Muscle of leg (tissue), 11 donors: ENCODE measurements around the gene ALOX15B. TPM values are rescaled to one million over a fixed set of nuclear protein-coding genes. Genes with fewer than 3 reads are reported as not detected.
"Not testable (repeated sequence)": the region's sequence is repeated elsewhere in the genome, so short reads cannot be mapped to it uniquely, and the experiment has no call there.

Experiments used
- DNase-seq: peaks from one replicate; pipeline ENCODE4 v3.0.0; 2013
- H3K27ac ChIP-seq: one replicate; pipeline ENCODE4 v1.5.1; 2013; ENCODE audit warnings: mild to moderate bottlenecking, low read length, control low read depth
- H3K27me3 ChIP-seq: one replicate; pipeline ENCODE4 v1.6.1; 2013; ENCODE audit warnings: low read length; ENCODE audit not compliant: control insufficient read depth, insufficient read depth
- H3K36me3 ChIP-seq: one replicate; pipeline ENCODE4 v1.6.1; 2013; ENCODE audit warnings: low read length; ENCODE audit not compliant: control insufficient read depth, insufficient read depth
- H3K4me1 ChIP-seq: one replicate; pipeline ENCODE4 v1.6.1; 2013; ENCODE audit warnings: low read length; ENCODE audit not compliant: control insufficient read depth, insufficient read depth
- H3K4me3 ChIP-seq: one replicate; pipeline ENCODE4 v1.5.1; 2013; ENCODE audit warnings: low read length, control low read depth
- H3K9me3 ChIP-seq: replicated peaks from 2 replicates; pipeline ENCODE4 v1.6.1; 2013; ENCODE audit warnings: low read depth, low read length; ENCODE audit not compliant: control insufficient read depth
- WGBS: methylation state at CpG from one replicate; pipeline ENCODE4 v1.1.5; 2013; ENCODE audit warnings: missing lambda C conversion rate; ENCODE audit not compliant: insufficient coverage; 5-methylcytosine and 5-hydroxymethylcytosine counted together
- polyA plus RNA-seq, 8 donors: library from polyadenylated mRNA; unstranded; fragments of 120-200 nt; gene quantifications; one replicate each; pipeline versions ENCODE4 v1.2.1 to v1.2.3, GENCODE V29; 2013; ENCODE audit warnings: inconsistent platforms in 1 of 8, low replicate concordance in 1 of 8; ENCODE audit not compliant: insufficient read length in 8 of 8, insufficient read depth in 1 of 8
- total RNA-seq: library from RNA; stranded (reverse); fragments of 120-200 nt; gene quantifications from one replicate; pipeline ENCODE4 v1.2.4, GENCODE V29; 2013

ALOX15B gene
- total and polyA plus RNA-seq, 9 donors = 0.05 to 0.59 (median 0.31) TPM

GRCh38 chr17:8072341-8072728 is 33.5 kb downstream of the ALOX15B start:
- Histone ChIP-seq H3K9me3 (no peaks in the 10 kb centered on the region), H3K36me3 (no peaks in the 10 kb centered on the region), H3K27me3 (peaks cover 83% of the 10 kb centered on the region), H3K4me3 (no peak overlapping the region), H3K4me1 (peaks cover 23% of the 10 kb centered on the region), H3K27ac (no peak overlapping the region)
- WGBS = 4% methylated on average over 24 of the region's 28 CpGs
- no peak for DNase-seq

- Histone ChIP-seq H3K27me3 (peaks cover 84% of the 10 kb centered on the region), H3K27ac (no peak overlapping the region), H3K4me1 (peaks cover 23% of the 10 kb centered on the region), H3K36me3 (no peaks in the 10 kb centered on the region), H3K4me3 (no peak overlapping the region), H3K9me3 (no peaks in the 10 kb centered on the region)
- 4% methylated on average over 31 of the region's 40 CpGs for WGBS
- DNase-seq = peak; percentile 39
Observed at GRCh38 chr17:8072729-8073461, 34.0 kb downstream of the ALOX15B start.

- Histone ChIP-seq H3K27ac (no peak overlapping the region), H3K36me3 (no peaks in the 10 kb centered on the region), H3K4me3 (no peak overlapping the region), H3K4me1 (peaks cover 23% of the 10 kb centered on the region), H3K9me3 (no peaks in the 10 kb centered on the region), H3K27me3 (peaks cover 88% of the 10 kb centered on the region)
- 2% methylated on average over 25 of the region's 28 CpGs for WGBS
- peak; percentile 37 for DNase-seq
Observed at GRCh38 chr17:8073627-8074484, 35.0 kb downstream of the ALOX15B start.

- H3K4me3 ChIP-seq = no peak overlapping the region
- peaks cover 90% of the 10 kb centered on the region for H3K27me3 ChIP-seq
- H3K27ac ChIP-seq = no peak overlapping the region
- H3K36me3 ChIP-seq = no peaks in the 10 kb centered on the region
- H3K4me1 ChIP-seq = peaks cover 28% of the 10 kb centered on the region
- 17% methylated on average over 7 of the region's 7 CpGs for WGBS
- DNase-seq = no peak
- H3K9me3 ChIP-seq = no peaks in the 10 kb centered on the region
Observed at GRCh38 chr17:8074554-8074953, 35.7 kb downstream of the ALOX15B start.

GRCh38 chr17:8075081-8075480 is 36.2 kb downstream of the ALOX15B start:
- Histone ChIP-seq H3K9me3 (no peaks in the 10 kb centered on the region), H3K4me1 (peaks cover 33% of the 10 kb centered on the region), H3K4me3 (no peak overlapping the region), H3K27me3 (peaks cover 95% of the 10 kb centered on the region), H3K36me3 (no peaks in the 10 kb centered on the region), H3K27ac (no peak overlapping the region)
- no peak for DNase-seq
- WGBS = 87% methylated on average over 3 of the region's 3 CpGs

- Histone ChIP-seq H3K4me1 (peaks cover 37% of the 10 kb centered on the region), H3K36me3 (no peaks in the 10 kb centered on the region), H3K9me3 (no peaks in the 10 kb centered on the region), H3K27me3 (peaks cover 95% of the 10 kb centered on the region), H3K27ac (no peak overlapping the region), H3K4me3 (no peak overlapping the region)
- WGBS = 91% methylated on average over 10 of the region's 14 CpGs
- DNase-seq = no peak
Observed at GRCh38 chr17:8075574-8076342, 36.9 kb downstream of the ALOX15B start.

- Histone ChIP-seq H3K9me3 (no peaks in the 10 kb centered on the region), H3K4me3 (no peak overlapping the region), H3K36me3 (no peaks in the 10 kb centered on the region), H3K27me3 (peaks cover 93% of the 10 kb centered on the region), H3K27ac (no peak overlapping the region), H3K4me1 (peaks cover 37% of the 10 kb centered on the region)
- no peak for DNase-seq
- WGBS = 77% methylated on average over 11 of the region's 13 CpGs
Observed at GRCh38 chr17:8076502-8077266, 37.8 kb downstream of the ALOX15B start.

GRCh38 chr17:8077939-8078338 is 39.1 kb downstream of the ALOX15B start:
- not testable (repeated sequence) for DNase-seq, H3K9me3 ChIP-seq, H3K27ac ChIP-seq, H3K36me3 ChIP-seq, H3K4me3 ChIP-seq
- peaks cover 27% of the 10 kb centered on the region for H3K4me1 ChIP-seq
- H3K27me3 ChIP-seq = peaks cover 88% of the 10 kb centered on the region
- WGBS = no CpG with 5 or more reads among the region's 5 CpGs

GRCh38 chr17:8079291-8080207 is 40.7 kb downstream of the ALOX15B start:
- H3K27me3 ChIP-seq = peaks cover 82% of the 10 kb centered on the region

More at GRCh38 chr17:8079291-8080207, 40.7 kb downstream of the ALOX15B start:
- Histone ChIP-seq H3K4me1 (peaks cover 14% of the 10 kb centered on the region), H3K27ac (no peak overlapping the region), H3K4me3 (peak overlapping the region; percentile 36), H3K36me3 (no peaks in the 10 kb centered on the region), H3K9me3 (no peaks in the 10 kb centered on the region)
- DNase-seq = peak; percentile 70
- under 1% methylated on average over 87 of the region's 87 CpGs for WGBS
